GM21381 (cell line): Measurements from ENCODE around the gene DNAH14.

ENCODE experiments used
- ATAC-seq: cut with Tn5 transposase; IDR thresholded peaks from one replicate; pipeline ENCODE4 v1.9.1; 2021; ENCODE audit warnings: mild to moderate bottlenecking, moderate library complexity; ENCODE audit not compliant: unreplicated experiment

DNAH14 gene

DNA sequence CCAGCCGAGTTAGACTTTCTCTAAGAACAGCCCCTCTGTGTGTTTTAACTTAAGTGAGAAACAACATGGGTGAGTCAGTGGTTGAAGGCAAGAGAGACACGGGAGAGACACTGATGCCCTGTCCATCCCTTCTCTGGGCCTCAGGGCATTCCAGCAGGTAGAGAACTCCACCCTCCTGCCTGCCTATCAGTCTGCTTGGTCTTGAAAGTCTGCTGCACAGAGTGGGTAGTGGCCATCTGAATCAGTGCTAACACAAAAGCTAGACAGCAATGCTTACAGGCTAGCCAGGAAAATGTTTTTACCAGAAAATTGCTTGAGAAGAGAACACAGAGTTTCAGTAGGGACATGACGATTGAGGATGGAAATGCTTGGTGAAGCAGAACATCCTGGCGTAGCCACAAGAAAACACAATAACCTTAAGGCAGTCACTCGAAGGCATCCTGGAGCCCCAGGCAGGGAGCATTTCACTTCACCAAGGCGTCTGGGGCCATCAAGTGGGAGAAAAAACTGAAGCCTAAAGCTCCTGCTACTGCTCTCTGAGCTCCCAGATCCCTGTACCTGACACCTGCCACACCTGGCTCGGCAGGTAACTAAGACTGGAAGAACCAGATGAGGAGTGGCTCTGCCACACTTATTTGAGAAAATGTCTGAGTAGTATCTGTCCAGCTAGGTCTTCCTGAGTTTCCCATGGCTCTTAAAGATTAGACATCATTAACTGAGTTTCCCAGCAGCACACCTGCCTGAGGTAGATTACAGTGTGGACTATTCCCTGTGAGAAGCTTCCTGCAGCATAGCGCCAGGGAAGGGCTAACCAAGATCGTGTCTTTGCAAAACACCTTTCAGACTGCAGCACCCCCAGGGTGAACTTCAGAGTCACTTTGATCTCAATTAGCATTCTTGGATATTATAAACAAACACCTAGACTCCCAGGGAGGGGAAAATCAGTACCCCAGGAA is 516.4 kb downstream of the DNAH14 start:
- no peak for ATAC-seq

- ATAC-seq = no peak
Observed at GRCh38 chr1:225446595-225446960, 517.1 kb downstream of the DNAH14 start.

DNA sequence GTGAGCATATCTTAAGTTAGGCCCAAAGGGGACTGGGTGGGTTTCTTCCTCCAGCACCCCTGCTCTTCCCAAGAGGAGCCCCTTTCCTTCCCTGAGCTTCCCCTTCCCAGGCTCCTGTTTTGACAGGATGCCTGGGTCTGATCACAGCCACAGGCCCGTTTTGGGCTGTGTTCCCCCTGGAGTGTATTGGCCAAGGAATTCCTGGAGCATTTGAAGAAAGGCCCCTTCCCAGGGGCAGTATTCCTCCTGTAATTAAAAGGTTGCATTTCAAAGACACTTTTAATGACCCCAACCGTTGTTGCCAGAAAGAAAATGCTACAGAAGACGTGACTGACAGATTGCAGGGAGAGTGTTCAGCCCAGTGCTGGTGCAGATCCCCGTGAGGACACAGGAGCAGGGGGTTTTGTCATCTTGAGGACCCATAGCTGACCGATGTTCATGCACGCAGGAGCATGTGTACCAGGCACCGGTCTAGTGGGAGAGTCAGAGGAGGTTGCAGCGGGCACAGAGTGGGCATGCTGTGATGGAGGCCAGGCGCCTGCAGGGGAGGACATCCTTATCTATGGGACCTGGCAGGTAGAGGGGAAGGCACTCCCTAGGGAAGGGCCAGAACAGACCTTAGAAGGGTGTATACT is 517.6 kb downstream of the DNAH14 start:
- ATAC-seq = no peak

GRCh38 chr1:225447650-225448089 is 518.2 kb downstream of the DNAH14 start:
- ATAC-seq = no peak

DNA sequence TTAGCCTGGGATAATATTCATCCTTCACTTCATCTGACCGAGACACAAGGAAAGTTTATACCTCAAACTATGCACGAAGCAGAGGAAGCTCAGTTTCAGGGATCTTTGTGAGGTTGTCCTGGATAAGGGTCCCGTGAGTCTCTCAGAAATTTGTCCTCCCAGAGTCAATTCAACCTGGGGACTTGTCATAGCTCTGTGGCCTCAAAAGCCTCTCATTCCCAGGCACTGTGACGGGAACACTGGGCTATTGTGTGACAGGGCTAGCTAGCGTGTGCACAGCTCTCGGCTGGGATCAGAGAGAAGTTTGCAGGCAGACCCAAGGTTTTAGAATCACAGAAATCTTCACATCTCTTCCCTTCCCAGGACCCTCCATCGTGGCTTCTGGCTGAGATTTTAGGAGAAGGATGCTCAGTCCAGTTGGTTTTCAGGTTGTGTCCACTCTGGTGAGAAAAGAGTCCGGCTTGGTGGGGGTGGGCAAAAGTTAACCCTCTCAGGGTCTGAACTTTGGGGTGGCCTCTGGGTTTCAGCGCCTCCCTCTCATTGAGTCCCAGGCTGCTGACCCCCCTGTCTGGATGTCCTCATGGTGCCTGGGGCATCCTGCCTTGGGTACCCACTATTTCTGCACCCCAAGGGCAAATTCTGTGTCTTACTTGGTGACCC is 518.8 kb downstream of the DNAH14 start:
- ATAC-seq = no peak
